GM18505 (cell line): ENCODE results near the gene LAIR2.

Experiments used
- ATAC-seq: cut with Tn5 transposase; IDR thresholded peaks from one replicate; pipeline ENCODE4 v1.9.1; 2021; ENCODE audit not compliant: unreplicated experiment
- POLR2A ChIP-seq: IDR thresholded peaks from 4 replicates; pipeline ENCODE4 v1.6.1; 2011; ENCODE audit warnings: borderline replicate concordance; ENCODE audit not compliant: insufficient read depth, insufficient read length; ENCODE audit errors: extremely low read depth

The LAIR2 gene

GRCh38 chr19:54502518-54503048, at the start of gene LAIR2:
LAIR2 (plus strand) TSS chr19:54502831; CDS start chr19:54502919, 88 bp downstream.
- no peak for TF ChIP-seq POLR2A
- no peak for ATAC-seq

DNA sequence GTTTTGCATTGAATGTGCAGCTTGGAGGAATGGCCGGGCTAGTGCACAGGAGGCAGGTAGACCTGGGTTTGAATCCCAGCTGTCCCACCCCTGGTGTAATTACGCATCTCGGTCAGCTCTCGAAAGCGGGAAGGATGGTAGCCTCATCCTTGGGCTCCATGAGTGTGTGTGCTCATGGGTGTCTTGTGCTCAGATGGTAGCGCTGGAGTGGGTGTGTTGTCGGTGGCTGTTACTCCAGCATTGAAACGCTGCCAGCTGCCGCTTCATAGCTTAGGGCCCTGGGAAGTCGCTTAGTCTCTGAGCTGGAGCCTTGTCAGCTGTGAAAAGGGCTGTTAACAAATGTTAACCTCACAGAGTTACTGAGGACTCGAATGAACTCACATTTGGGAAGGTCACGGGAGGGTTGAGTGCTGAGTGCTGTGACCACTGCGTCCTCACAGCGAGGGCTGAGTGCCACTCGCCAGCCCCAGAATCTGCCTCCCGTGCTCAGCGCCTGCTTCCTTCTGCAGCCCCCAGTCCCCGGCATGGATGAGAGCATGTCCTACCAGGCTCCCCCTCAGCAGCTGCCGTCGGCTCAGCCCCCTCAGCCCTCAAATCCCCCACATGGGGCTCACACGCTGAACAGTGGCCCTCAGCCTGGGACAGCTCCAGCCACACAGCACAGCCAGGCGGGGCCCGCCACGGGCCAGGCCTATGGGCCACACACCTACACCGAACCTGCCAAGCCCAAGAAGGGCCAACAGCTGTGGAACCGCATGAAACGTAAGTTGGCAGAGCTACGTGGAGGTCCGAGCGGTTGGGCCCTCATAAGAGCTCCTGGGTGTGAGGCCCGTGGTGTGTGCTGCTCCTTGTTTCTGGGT, 48.5 kb upstream of the LAIR2 start:
- TF ChIP-seq POLR2A: no peak

DNA sequence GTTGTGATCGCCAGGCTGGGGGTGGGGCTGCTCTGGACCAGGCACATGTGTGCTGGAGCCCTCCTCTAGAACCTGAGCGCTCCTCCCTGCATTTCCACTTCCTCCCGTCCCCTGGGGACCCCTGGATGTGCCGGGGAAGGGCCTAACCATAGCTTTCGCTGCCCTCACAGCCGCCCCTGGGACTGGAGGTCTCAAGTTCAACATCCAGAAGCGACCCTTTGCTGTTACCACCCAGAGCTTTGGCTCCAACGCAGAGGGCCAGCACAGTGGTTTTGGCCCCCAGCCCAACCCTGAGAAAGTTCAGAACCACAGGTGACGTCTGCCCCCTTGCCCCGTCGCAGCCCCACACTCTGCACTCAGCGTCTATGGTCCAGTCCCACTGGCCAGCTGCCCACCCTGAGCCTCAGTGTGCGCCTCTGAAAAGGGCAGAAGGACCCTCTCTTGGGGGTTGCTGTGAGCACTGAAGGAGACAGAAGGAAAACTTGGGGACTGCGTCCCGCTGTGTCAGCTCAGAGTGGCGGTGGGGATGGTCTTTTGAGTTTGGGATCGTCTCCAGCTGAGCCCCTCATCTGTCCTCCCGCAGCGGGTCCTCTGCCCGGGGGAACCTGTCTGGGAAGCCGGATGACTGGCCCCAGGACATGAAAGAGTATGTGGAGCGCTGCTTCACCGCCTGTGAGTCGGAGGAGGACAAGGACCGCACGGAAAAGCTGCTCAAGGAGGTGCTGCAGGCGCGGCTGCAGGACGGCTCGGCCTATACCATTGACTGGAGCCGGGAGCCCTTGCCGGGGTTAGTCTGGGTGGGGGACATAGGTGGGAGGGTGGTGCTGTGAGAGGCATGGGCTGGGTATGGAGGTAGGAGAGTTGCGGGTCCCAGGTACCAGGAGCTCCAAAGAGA, 47.6 kb upstream of the LAIR2 start:
- no peak for TF ChIP-seq POLR2A
- ATAC-seq: no peak

More for the DNA sequence above, 48.5 kb upstream of the LAIR2 start:
- no peak for ATAC-seq

DNA sequence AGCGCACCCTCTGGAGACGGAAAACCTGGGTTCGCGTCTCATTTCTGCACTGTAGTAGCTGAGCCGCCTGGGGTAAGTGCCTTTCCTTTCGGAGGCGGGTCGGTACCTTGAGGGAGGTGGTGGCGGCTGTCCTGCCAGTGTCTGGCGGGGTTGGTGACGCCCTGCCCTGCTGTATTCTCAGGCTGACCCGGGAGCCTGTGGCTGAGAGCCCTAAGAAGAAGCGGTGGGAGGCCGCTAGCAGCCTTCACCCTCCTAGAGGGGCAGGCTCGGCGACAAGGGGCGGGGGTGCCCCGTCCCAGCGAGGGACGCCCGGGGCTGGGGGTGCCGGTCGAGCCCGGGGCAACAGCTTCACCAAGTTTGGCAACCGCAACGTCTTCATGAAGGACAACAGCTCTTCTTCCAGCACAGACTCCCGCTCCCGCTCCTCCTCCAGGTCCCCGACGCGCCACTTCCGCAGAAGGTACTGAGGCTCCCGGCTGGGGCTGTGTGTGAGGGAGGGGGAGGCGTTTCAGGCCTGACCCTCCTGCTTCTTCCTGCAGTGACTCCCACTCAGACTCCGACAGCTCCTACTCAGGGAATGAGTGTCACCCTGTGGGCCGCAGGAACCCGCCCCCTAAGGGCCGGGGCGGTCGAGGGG, 46.7 kb upstream of the LAIR2 start:
- ATAC-seq: no peak
- TF ChIP-seq POLR2A: no peak

- TF ChIP-seq POLR2A: no peak
- no peak for ATAC-seq
These were observed 45.9 kb upstream of the LAIR2 start for GRCh38 chr19:54456423-54457373.

DNA sequence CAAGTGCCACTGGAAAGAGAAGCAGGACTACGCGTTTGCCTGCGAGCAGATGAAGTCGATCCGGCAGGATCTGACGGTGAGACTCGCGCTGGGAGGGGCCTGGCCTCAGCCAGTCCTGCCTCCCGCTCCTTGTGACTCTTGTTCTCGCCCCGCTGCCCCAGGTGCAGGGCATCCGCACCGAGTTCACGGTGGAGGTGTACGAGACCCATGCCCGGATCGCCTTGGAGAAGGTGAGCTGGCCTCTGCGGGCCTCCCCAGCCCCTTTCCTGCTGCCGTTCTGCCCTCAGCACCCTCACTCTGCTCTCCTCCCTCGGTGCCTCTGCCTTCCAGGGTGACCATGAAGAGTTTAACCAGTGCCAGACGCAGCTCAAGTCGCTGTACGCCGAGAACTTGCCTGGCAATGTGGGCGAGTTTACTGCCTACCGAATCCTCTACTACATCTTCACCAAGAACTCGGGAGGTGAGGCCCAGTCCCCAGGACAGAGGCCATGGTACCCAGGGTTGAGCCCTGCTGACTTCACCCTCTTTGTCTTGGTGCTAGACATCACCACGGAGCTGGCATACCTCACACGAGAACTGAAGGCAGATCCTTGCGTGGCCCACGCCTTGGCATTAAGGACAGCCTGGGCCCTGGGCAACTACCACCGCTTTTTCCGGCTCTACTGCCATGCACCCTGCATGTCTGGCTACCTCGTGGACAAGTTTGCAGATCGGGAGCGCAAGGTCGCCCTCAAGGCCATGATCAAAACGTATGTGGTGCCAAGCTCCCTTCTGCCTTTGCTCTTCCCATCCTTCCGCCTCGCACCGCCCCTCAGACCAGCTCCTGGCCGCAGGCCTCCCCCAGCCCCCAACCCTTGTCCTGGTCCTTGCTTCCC, 44.6 kb upstream of the LAIR2 start:
- ATAC-seq: no peak

DNA sequence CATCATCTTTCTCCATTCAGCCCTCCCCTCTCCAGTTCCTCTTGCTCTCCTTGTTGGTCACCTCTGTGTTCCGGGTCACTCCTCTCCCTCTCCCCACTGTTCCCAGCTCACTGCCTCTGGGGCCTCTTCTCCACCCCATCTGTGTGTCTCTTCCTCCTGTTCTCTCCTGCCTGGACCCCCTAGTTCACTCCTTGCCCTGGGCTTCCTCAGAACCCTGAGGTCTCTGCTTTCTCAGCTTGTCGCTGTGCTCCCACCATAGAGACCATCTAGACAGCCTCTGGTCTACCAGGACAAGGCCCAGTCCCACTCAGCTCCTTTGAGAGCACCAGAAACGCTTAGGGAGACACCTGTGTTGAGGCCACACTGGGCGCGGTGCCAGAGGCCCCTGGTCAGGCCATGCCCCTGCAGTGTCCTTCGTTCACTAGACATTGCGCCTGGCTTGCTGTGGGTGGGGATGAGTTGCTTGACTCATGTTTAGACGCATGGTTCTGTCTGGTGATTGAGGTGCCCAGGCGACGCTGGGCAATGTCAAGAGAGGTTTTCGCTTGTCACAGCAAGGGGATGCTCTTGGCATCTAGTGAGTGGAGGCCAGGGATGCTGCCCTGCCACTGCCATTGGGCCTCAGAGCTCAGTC, 43.9 kb upstream of the LAIR2 start:
- no peak for TF ChIP-seq POLR2A
- ATAC-seq: no peak

More for the DNA sequence above, 44.6 kb upstream of the LAIR2 start:
- TF ChIP-seq POLR2A: peak; percentile 17

DNA sequence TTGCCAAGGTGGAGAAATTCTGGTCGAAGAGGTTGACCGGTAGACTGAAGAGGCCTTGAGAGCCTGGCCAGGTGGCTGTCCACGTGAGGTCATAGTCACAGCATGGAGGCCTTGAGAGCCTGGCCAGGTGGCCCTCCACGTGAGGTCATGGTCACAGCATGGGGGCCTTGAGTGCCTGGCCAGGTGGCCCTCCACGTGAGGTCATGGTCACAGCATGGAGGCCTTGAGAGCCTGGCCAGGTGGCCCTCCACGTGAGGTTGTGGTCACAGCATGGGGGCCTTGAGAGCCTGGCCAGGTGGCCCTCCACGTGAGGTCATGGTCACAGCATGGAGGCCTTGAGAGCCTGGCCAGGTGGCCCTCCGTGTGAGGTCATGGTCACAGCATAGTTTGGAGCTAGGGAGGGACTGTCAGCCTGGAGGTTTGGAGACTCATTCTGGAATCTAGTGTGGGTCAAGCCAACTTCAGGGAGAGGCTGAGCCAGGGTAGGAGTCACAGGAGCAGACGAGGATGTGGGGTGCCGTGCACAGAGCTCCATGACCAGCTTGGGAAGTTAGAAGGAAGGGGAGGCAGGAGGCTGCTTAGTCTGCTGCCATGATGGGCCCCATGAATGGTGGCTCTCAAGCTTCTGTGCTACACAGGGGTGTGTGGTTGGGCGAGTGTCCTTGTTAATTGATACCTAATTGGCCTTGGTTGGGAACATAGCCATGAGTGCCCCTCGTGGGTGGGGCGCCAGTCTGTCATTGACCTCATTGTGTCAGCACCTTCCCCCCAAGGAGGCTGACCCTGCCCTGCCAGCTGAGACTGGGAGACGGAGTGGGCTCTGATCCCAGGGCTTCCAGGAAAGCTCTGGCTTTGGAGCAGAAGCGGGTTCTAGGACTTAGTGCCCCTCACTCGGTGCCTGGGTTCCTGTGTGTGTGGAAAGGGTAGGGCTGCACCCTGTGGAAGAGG, 43.1 kb upstream of the LAIR2 start:
- TF ChIP-seq POLR2A: no peak
- ATAC-seq: no peak

GRCh38 chr19:54460230-54461005, 42.2 kb upstream of the LAIR2 start:
- TF ChIP-seq POLR2A: no peak
- no peak for ATAC-seq
